HepG2 (cell line): ENCODE results near the gene NEK7. TPM values are rescaled to one million over a fixed set of nuclear protein-coding genes. Genes with fewer than 3 reads are reported as not detected.
A peak's percentile ranks its signal among the peaks of the same experiment; 100 is the strongest.

Experiments used
- ATF1 ChIP-seq: IDR thresholded peaks from 2 replicates; pipeline ENCODE4 v1.6.1; 2016; ENCODE audit warnings: mild to moderate bottlenecking, control low read depth
- ELF1 ChIP-seq: sonication (generic); formaldehyde crosslinking; IDR thresholded peaks from 2 replicates; pipeline ENCODE4 v1.4.0; 2020; ENCODE audit warnings: missing genetic modification reagents
- GABPA ChIP-seq, 2 experiments: IDR thresholded peaks; 2 replicates each; pipeline ENCODE4 v1.6.1; 2011 to 2016; ENCODE audit warnings: low read depth in 2 of 2, low read length in 1 of 2, missing biosample characterization in 1 of 2, missing genetic modification characterization in 1 of 2
- HOXA3 ChIP-seq: sonication (generic); formaldehyde crosslinking; IDR thresholded peaks from 2 replicates; pipeline ENCODE4 v1.5.0; 2020; ENCODE audit warnings: missing genetic modification reagents
- MAZ ChIP-seq, 2 experiments: sonication (generic) in 1 of 2; formaldehyde crosslinking in 1 of 2; IDR thresholded peaks; 2 replicates each; pipeline versions ENCODE4 v1.5.0 to v1.6.1; 2012 to 2020; ENCODE audit warnings: low read depth in 2 of 2, mild to moderate bottlenecking in 2 of 2, borderline replicate concordance in 1 of 2, improper control_type of control experiment in 1 of 2, low read length in 1 of 2, missing genetic modification reagents in 1 of 2, moderate library complexity in 1 of 2
- SAP130 ChIP-seq: IDR thresholded peaks from 2 replicates; pipeline ENCODE4 v1.6.1; 2016; ENCODE audit warnings: low read depth
- SMC3 ChIP-seq: IDR thresholded peaks from 2 replicates; pipeline ENCODE4 v1.6.1; 2011; ENCODE audit warnings: low read length, improper control_type of control experiment
- SMYD3 ChIP-seq: sonication (generic); formaldehyde crosslinking; IDR thresholded peaks from 2 replicates; pipeline ENCODE4 v1.8.1; 2023; ENCODE audit warnings: mild to moderate bottlenecking, missing genetic modification reagents
- ZIK1 ChIP-seq: sonication (generic); formaldehyde crosslinking; IDR thresholded peaks from 2 replicates; pipeline ENCODE4 v1.5.0; 2020; ENCODE audit warnings: mild to moderate bottlenecking, low read depth, missing genetic modification reagents, borderline replicate concordance
- ZNF317 ChIP-seq: sonication (generic); formaldehyde crosslinking; IDR thresholded peaks from 2 replicates; pipeline ENCODE4 v1.5.0; 2020; ENCODE audit warnings: mild to moderate bottlenecking, missing genetic modification reagents
- polyA plus RNA-seq, 8 experiments: library from polyadenylated mRNA; depleted of rRNA in 3 of 8; stranded (reverse) in 7 of 8; unstranded in 1 of 8; fragments of >200 nt; fragmentation: Illumina TruSeq in 4 of 8; extraction: Trizol in 4 of 8; gene quantifications; 2 replicates each; pipeline versions ENCODE4 v1.2.1 to v1.2.3, GENCODE V29; 2011 to 2016; ENCODE audit warnings: low read depth in 4 of 8, missing spikeins in 1 of 8, mixed read lengths in 1 of 8; ENCODE audit not compliant: insufficient read depth in 1 of 8
- total RNA-seq, 5 experiments: library from RNA; depleted of rRNA; stranded (reverse); fragments of >200 nt; fragmentation: Illumina TruSeq; extraction: Trizol; gene quantifications; 2 replicates each; pipeline ENCODE4 v1.2.3, GENCODE V29; 2016; ENCODE audit warnings: low read depth in 1 of 5
- TF ChIP-seq, protein P1 (sequence below): sonication (generic); formaldehyde crosslinking; IDR thresholded peaks from 2 replicates; pipeline ENCODE4 v1.4.0; 2020; ENCODE audit warnings: missing genetic modification reagents, borderline replicate concordance
- TF ChIP-seq, protein P2 (sequence below): sonication (generic); formaldehyde crosslinking; IDR thresholded peaks from 2 replicates; pipeline ENCODE4 v1.5.1; 2020; ENCODE audit warnings: mild to moderate bottlenecking, moderate library complexity, missing genetic modification reagents
- TF ChIP-seq, protein P3 (sequence below): sonication (generic); formaldehyde crosslinking; IDR thresholded peaks from 2 replicates; pipeline ENCODE4 v1.4.0; 2020; ENCODE audit warnings: missing genetic modification reagents, mild to moderate bottlenecking, borderline replicate concordance
- TF ChIP-seq, protein P4 (sequence below): sonication (generic); formaldehyde crosslinking; IDR thresholded peaks from 2 replicates; pipeline ENCODE4 v1.5.0; 2020; ENCODE audit warnings: mild to moderate bottlenecking, missing genetic modification reagents, moderate library complexity
- TF ChIP-seq, protein P5 (sequence below): IDR thresholded peaks from 2 replicates; pipeline ENCODE4 v1.6.1; 2016; ENCODE audit warnings: low read depth

Gene NEK7
- total and polyA plus RNA-seq, 2 of the 13 experiments (the other 11 are each of a cell fraction or from before 2014, with no cell fraction given), result 18.1 to 19.2 TPM

DNA sequence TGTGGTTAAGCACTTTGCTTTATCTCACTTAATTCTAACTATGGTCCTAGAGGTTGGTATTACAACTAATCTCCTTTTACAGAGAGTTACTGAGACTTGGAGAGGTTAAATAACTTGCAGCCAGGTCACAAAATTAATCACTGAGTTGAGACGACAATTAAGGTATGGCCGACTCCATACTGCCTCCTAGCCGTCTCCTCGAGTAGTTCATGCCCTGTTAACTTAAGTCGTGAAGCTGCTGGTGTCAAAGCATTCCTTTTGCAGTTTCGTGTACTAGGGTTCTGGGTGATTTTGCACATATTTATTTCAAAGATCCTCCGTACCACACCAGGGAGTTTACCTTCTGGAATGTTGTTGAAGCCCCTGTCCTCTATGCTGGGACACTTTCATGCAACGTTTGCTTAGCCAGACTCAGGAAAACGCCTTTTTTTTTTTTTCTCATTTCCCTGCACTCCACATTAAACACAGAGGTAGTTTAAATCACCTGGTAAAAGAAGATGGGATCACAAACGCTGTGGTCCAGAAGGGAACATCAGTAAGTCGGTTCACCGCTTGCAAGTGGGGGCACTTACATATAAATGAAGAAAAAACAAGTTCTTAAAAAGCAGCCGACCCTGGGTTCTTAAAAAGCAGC is 570 bp upstream of the NEK7 start (continued):
- TF ChIP-seq, protein P1, sequence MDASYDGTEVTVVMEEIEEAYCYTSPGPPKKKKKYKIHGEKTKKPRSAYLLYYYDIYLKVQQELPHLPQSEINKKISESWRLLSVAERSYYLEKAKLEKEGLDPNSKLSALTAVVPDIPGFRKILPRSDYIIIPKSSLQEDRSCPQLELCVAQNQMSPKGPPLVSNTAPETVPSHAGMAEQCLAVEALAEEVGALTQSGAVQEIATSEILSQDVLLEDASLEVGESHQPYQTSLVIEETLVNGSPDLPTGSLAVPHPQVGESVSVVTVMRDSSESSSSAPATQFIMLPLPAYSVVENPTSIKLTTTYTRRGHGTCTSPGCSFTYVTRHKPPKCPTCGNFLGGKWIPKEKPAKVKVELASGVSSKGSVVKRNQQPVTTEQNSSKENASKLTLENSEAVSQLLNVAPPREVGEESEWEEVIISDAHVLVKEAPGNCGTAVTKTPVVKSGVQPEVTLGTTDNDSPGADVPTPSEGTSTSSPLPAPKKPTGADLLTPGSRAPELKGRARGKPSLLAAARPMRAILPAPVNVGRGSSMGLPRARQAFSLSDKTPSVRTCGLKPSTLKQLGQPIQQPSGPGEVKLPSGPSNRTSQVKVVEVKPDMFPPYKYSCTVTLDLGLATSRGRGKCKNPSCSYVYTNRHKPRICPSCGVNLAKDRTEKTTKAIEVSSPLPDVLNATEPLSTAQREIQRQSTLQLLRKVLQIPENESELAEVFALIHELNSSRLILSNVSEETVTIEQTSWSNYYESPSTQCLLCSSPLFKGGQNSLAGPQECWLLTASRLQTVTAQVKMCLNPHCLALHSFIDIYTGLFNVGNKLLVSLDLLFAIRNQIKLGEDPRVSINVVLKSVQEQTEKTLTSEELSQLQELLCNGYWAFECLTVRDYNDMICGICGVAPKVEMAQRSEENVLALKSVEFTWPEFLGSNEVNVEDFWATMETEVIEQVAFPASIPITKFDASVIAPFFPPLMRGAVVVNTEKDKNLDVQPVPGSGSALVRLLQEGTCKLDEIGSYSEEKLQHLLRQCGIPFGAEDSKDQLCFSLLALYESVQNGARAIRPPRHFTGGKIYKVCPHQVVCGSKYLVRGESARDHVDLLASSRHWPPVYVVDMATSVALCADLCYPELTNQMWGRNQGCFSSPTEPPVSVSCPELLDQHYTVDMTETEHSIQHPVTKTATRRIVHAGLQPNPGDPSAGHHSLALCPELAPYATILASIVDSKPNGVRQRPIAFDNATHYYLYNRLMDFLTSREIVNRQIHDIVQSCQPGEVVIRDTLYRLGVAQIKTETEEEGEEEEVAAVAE (CRISPR knock-in tag), result peak; percentile 7; the same call in 1 of the 2 replicates
- no peak for TF ChIP-seq MAZ (IDR thresholded peaks at IDR 0.05; ENCODE audit: borderline replicate concordance, low read depth, low read length)
- 0 out of 2 replicates have a peak, but pooled peaks have one; percentile 3 for TF ChIP-seq MAZ (CRISPR knock-in tag; IDR thresholded peaks at IDR 0.05; ENCODE audit: low read depth)
- TF ChIP-seq, protein P2, sequence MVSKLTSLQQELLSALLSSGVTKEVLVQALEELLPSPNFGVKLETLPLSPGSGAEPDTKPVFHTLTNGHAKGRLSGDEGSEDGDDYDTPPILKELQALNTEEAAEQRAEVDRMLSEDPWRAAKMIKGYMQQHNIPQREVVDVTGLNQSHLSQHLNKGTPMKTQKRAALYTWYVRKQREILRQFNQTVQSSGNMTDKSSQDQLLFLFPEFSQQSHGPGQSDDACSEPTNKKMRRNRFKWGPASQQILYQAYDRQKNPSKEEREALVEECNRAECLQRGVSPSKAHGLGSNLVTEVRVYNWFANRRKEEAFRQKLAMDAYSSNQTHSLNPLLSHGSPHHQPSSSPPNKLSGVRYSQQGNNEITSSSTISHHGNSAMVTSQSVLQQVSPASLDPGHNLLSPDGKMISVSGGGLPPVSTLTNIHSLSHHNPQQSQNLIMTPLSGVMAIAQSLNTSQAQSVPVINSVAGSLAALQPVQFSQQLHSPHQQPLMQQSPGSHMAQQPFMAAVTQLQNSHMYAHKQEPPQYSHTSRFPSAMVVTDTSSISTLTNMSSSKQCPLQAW (CRISPR knock-in tag), result peak; percentile 36; the same call in 1 of the 2 replicates
- TF ChIP-seq, protein P3, sequence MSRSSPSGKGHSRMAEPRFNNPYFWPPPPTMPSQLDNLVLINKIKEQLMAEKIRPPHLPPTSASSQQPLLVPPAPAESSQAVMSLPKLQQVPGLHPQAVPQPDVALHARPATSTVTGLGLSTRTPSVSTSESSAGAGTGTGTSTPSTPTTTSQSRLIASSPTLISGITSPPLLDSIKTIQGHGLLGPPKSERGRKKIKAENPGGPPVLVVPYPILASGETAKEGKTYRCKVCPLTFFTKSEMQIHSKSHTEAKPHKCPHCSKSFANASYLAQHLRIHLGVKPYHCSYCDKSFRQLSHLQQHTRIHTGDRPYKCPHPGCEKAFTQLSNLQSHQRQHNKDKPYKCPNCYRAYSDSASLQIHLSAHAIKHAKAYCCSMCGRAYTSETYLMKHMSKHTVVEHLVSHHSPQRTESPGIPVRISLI, result peak; percentile 49; the same call in 1 of the 2 replicates
- TF ChIP-seq HOXA3, result no peak
- TF ChIP-seq GABPA (IDR thresholded peaks at IDR 0.05; ENCODE audit: low read depth, low read length), result no peak
- peak; percentile 39; the same call in 1 of the 2 replicates for TF ChIP-seq GABPA (CRISPR knock-in tag; IDR thresholded peaks at IDR 0.05; ENCODE audit: low read depth)
- peak; percentile 53 for TF ChIP-seq SMC3
- TF ChIP-seq ZNF317 (CRISPR knock-in tag), result 0 out of 2 replicates have a peak, but pooled peaks have one; percentile 18
- TF ChIP-seq, protein P4, sequence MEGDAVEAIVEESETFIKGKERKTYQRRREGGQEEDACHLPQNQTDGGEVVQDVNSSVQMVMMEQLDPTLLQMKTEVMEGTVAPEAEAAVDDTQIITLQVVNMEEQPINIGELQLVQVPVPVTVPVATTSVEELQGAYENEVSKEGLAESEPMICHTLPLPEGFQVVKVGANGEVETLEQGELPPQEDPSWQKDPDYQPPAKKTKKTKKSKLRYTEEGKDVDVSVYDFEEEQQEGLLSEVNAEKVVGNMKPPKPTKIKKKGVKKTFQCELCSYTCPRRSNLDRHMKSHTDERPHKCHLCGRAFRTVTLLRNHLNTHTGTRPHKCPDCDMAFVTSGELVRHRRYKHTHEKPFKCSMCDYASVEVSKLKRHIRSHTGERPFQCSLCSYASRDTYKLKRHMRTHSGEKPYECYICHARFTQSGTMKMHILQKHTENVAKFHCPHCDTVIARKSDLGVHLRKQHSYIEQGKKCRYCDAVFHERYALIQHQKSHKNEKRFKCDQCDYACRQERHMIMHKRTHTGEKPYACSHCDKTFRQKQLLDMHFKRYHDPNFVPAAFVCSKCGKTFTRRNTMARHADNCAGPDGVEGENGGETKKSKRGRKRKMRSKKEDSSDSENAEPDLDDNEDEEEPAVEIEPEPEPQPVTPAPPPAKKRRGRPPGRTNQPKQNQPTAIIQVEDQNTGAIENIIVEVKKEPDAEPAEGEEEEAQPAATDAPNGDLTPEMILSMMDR (CRISPR knock-in tag), result peak; percentile 76
- 0 out of 2 replicates have a peak, but pooled peaks have one; percentile 48 for TF ChIP-seq ATF1 (CRISPR knock-in tag)
- TF ChIP-seq ZIK1 (CRISPR knock-in tag), result no peak
- 0 out of 2 replicates have a peak, but pooled peaks have one; percentile 17 for TF ChIP-seq SMYD3
- TF ChIP-seq, protein P5, sequence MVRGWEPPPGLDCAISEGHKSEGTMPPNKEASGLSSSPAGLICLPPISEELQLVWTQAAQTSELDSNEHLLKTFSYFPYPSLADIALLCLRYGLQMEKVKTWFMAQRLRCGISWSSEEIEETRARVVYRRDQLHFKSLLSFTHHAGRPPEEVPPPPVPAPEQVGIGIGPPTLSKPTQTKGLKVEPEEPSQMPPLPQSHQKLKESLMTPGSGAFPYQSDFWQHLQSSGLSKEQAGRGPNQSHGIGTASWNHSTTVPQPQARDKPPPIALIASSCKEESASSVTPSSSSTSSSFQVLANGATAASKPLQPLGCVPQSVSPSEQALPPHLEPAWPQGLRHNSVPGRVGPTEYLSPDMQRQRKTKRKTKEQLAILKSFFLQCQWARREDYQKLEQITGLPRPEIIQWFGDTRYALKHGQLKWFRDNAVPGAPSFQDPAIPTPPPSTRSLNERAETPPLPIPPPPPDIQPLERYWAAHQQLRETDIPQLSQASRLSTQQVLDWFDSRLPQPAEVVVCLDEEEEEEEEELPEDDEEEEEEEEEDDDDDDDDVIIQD (CRISPR knock-in tag), result 0 out of 2 replicates have a peak, but pooled peaks have one; percentile 19
- 0 out of 2 replicates have a peak, but pooled peaks have one; percentile 2 for TF ChIP-seq ELF1 (CRISPR knock-in tag)
- TF ChIP-seq SAP130, result peak; percentile 19; the same call in 1 of the 2 replicates
